ENCODE results near the gene ARHGEF3. TPM values are rescaled to one million over a fixed set of nuclear protein-coding genes. Genes with fewer than 3 reads are reported as not detected.

Gene ARHGEF3
- total RNA-seq, 1 donor from 2014 or later = 0.52 TPM

GRCh38 chr3:56684029-56684428, 117.7 kb downstream of the ARHGEF3 start:
- no peak overlapping the region for H3K4me2 ChIP-seq
- H3K27me3 ChIP-seq = peaks cover 7% of the 10 kb centered on the region
- H3F3A ChIP-seq (ENCODE audit: low read depth) = peaks cover 18% of the 10 kb centered on the region
- Mint-ChIP-seq H3K27ac (no peak overlapping the region), H3K4me3 (peak overlapping the region; percentile 86), H3K27me3 (ENCODE audit: insufficient read depth, low read depth) (no peaks in the 10 kb centered on the region), H3K36me3 (peaks cover 33% of the 10 kb centered on the region), H3K9me3 (peaks cover 29% of the 10 kb centered on the region), H3K4me1 (peaks cover 14% of the 10 kb centered on the region)
- no peak overlapping the region for H3K27ac ChIP-seq
- no peak overlapping the region for H3K4me3 ChIP-seq
- peaks cover 35% of the 10 kb centered on the region for H3K79me2 ChIP-seq (ENCODE audit: low read depth)
- no peak for DNase-seq (ENCODE audit: low spot score)
- peaks cover 25% of the 10 kb centered on the region for H4K20me1 ChIP-seq (ENCODE audit: low read depth)
- H3K36me3 ChIP-seq = peaks cover 6% of the 10 kb centered on the region
- TF ChIP-seq EZH2 (IDR thresholded peaks at IDR 0.05) = no peak
- TF ChIP-seq EZH2phosphoT487 (IDR thresholded peaks at IDR 0.05) = no peak
- no peak for TF ChIP-seq CTCF (IDR thresholded peaks at IDR 0.05)
- H2AFZ ChIP-seq (replicated peaks) = no peak overlapping the region
- H3K9me3 ChIP-seq (ENCODE audit: low read depth) = peaks cover 10% of the 10 kb centered on the region
- H3K9ac ChIP-seq = no peak overlapping the region
- peaks cover 27% of the 10 kb centered on the region for H3K4me1 ChIP-seq

- Mint-ChIP-seq H3K4me3 (peak within 1 kb of the TSS; percentile 93), H3K36me3 (peaks cover 40% of the 10 kb centered on the region), H3K27ac (peak within 1 kb of the TSS; percentile 95), H3K9me3 (peaks cover 33% of the 10 kb centered on the region), H3K4me1 (peaks cover 14% of the 10 kb centered on the region), H3K27me3 (ENCODE audit: insufficient read depth, low read depth) (no peaks in the 10 kb centered on the region)
- peak; percentile 74 for DNase-seq (ENCODE audit: low spot score)
- peaks cover 29% of the 10 kb centered on the region for H4K20me1 ChIP-seq (ENCODE audit: low read depth)
- TF ChIP-seq EZH2 (IDR thresholded peaks at IDR 0.05) (no peak), CTCF (IDR thresholded peaks at IDR 0.05) (no peak), EZH2phosphoT487 (IDR thresholded peaks at IDR 0.05) (peak; percentile 31)
- H3K27me3 ChIP-seq = peaks cover 7% of the 10 kb centered on the region
- H3K4me3 ChIP-seq = peak within 1 kb of the TSS; percentile 75
- peaks cover 29% of the 10 kb centered on the region for H3K4me1 ChIP-seq
- peak within 1 kb of the TSS; percentile 95 for H2AFZ ChIP-seq (replicated peaks)
- H3K9me3 ChIP-seq (ENCODE audit: low read depth) = peaks cover 10% of the 10 kb centered on the region
- H3K79me2 ChIP-seq (ENCODE audit: low read depth) = peaks cover 43% of the 10 kb centered on the region
- H3K27ac ChIP-seq = peak within 1 kb of the TSS; percentile 87
- H3K4me2 ChIP-seq = peak within 1 kb of the TSS; percentile 82
- peaks cover 7% of the 10 kb centered on the region for H3K36me3 ChIP-seq
- H3K9ac ChIP-seq = peak within 1 kb of the TSS; percentile 59
- peaks cover 18% of the 10 kb centered on the region for H3F3A ChIP-seq (ENCODE audit: low read depth)
These were observed 118.5 kb downstream of the ARHGEF3 start, which contains the start of gene TASOR for GRCh38 chr3:56683122-56683817. Gene TASOR, minus strand, starts transcription at chr3:56683265. Its CDS starts 259 bp downstream, at chr3:56683006.

DNA sequence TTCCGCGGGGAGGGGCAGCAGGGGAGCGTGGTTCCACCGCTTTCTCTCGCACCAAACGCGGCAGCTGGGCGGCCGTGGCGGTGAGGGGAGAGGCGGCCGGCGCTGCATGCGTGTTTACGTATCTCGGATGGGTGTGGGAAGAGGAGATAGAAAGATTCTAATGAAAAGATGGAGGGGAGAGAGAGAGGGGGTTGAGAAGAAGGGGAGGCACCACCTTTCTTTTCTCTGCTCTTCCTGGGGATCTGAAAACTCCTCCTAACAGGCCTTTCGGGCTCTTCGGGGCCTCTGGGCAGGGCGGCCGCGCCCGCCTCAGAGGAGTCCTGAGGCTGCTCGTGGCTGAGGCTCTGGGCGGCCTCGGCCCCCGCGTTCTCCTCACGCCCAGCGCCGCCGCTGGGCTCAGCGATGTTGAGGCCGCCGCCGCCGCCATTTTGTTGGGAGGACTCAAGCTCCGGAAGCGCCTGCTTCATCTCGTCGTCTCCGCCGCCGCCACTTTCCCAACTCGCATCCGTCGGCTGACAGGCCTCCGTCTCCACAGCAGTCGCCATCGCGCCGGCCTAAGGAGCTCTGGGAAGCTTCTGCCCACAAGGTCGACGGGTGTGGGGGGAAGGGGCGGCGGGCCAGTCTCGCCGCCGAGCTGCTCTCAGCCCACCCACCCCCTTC, 119.2 kb downstream of the ARHGEF3 start:
- H4K20me1 ChIP-seq (ENCODE audit: low read depth) = peaks cover 29% of the 10 kb centered on the region
- DNase-seq (ENCODE audit: low spot score) = peak; percentile 91
- peak overlapping the region; percentile 75 for H3K4me3 ChIP-seq
- H3K9me3 ChIP-seq (ENCODE audit: low read depth) = peaks cover 10% of the 10 kb centered on the region
- peaks cover 18% of the 10 kb centered on the region for H3F3A ChIP-seq (ENCODE audit: low read depth)
- H2AFZ ChIP-seq (replicated peaks) = peak overlapping the region; percentile 95
- peak overlapping the region; percentile 59 for H3K9ac ChIP-seq
- Mint-ChIP-seq H3K4me1 (peaks cover 14% of the 10 kb centered on the region), H3K36me3 (peaks cover 43% of the 10 kb centered on the region), H3K4me3 (peak overlapping the region; percentile 93), H3K9me3 (peaks cover 35% of the 10 kb centered on the region), H3K27me3 (ENCODE audit: insufficient read depth, low read depth) (no peaks in the 10 kb centered on the region), H3K27ac (peak overlapping the region; percentile 95)
- peaks cover 7% of the 10 kb centered on the region for H3K36me3 ChIP-seq
- no peak for TF ChIP-seq EZH2phosphoT487 (IDR thresholded peaks at IDR 0.05)
- no peak for TF ChIP-seq EZH2 (IDR thresholded peaks at IDR 0.05)
- no peak for TF ChIP-seq CTCF (IDR thresholded peaks at IDR 0.05)
- peaks cover 29% of the 10 kb centered on the region for H3K4me1 ChIP-seq
- peak overlapping the region; percentile 87 for H3K27ac ChIP-seq
- H3K79me2 ChIP-seq (ENCODE audit: low read depth) = peaks cover 50% of the 10 kb centered on the region
- peaks cover 7% of the 10 kb centered on the region for H3K27me3 ChIP-seq
- peak overlapping the region; percentile 82 for H3K4me2 ChIP-seq

Data from neural progenitor cell (in vitro differentiated cells).